Lower leg skin (tissue), 3 donors: ENCODE data around the gene IGSF1.

Experiments used
- CTCF ChIP-seq, 3 donors: fragments of 450-650 bp; IDR thresholded peaks; one replicate each; pipeline ENCODE4 v1.5.1; 2016; ENCODE audit warnings: antibody characterized with exemption in 3 of 3, mild to moderate bottlenecking in 3 of 3, moderate library complexity in 2 of 3
- POLR2A ChIP-seq, 2 donors: fragments of 450-650 bp; IDR thresholded peaks; one replicate each; pipeline ENCODE4 v1.6.1; 2016 to 2017; ENCODE audit warnings: antibody characterized with exemption in 2 of 2, mild to moderate bottlenecking in 1 of 2, moderate library complexity in 1 of 2

GRCh38 chrX:131305926-131306325, 16.8 kb upstream of the IGSF1 start:
- no peak for TF ChIP-seq POLR2A (IDR thresholded peaks at IDR 0.05)
- no peak for TF ChIP-seq CTCF (IDR thresholded peaks at IDR 0.05)
